Duodenal mucosa (tissue), 2 donors: ENCODE results near the gene C11orf91.
"Not testable (repeated sequence)": the region's sequence is repeated elsewhere in the genome, so short reads cannot be mapped to it uniquely, and the experiment has no call there.

Experiments
- H3K27ac ChIP-seq: one replicate; pipeline ENCODE4 v1.7.0; 2013; ENCODE audit warnings: low read depth, low read length
- H3K27me3 ChIP-seq, 2 donors: one replicate each; pipeline ENCODE4 v1.7.0; 2013; ENCODE audit warnings: low read length in 2 of 2, control low read depth in 1 of 2; ENCODE audit not compliant: insufficient read depth in 2 of 2, control insufficient read depth in 1 of 2
- H3K36me3 ChIP-seq, 2 donors: one replicate each; pipeline ENCODE4 v1.7.0; 2013; ENCODE audit warnings: low read length in 2 of 2, control low read depth in 1 of 2; ENCODE audit not compliant: insufficient read depth in 2 of 2, control insufficient read depth in 1 of 2
- H3K4me1 ChIP-seq, 2 donors: one replicate each; pipeline ENCODE4 v1.7.0; 2013; ENCODE audit warnings: low read length in 2 of 2, control low read depth in 1 of 2; ENCODE audit not compliant: insufficient read depth in 2 of 2, control insufficient read depth in 1 of 2
- H3K4me3 ChIP-seq, 2 donors: one replicate each; pipeline ENCODE4 v1.7.0; 2013; ENCODE audit warnings: low read length in 2 of 2, low read depth in 1 of 2
- H3K9ac ChIP-seq, 2 donors: one replicate each; pipeline ENCODE4 v1.7.0; 2013; ENCODE audit warnings: low read length in 2 of 2, low read depth in 1 of 2
- H3K9me3 ChIP-seq, 2 donors: one replicate each; pipeline ENCODE4 v1.7.0; 2013; ENCODE audit warnings: low read length in 2 of 2, control low read depth in 1 of 2; ENCODE audit not compliant: control insufficient read depth in 1 of 2

Gene C11orf91

DNA sequence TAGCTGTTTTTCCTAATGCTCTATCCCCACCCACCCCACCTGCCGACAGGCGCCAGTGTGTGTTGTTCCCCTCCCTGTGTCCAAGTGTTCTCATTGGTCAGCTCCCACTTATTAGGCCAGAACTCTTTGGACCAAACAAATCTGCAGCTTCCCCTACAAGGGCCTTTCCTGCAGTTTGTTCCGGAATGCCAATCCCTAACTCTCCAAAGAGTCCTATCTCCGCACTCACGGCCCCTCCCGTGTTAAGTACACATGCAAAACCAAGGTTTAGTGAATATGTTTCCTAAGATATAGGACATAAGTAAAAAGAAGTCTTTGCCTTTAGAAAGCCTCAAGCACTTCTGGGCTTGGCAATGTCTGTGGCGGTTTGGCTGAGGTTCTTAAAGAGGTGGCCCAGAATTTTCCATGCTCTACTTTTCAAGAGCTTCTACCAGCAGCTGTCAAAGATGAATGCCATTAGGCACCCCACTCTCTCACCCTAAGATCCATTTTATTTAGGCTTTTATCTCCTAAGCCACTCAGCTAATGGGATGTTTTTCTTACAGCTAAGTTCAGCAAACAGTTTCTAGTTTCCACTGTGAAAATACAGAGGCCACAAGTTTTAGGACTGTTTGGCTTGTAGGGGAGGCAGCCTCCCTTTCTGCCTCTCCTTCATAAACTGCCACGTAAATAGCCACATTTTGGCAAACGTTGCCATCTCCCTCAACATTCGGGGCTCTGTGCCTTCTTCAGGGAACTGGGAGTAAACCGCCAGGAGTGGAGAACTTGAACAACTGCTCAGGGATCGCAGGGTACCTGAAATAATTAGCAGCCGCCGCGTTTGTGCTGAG lies 34.0 kb upstream of the C11orf91 start:
- H3K9ac ChIP-seq: peak overlapping the region; percentile 64 to 80
- H3K4me1 ChIP-seq: peaks cover 21 to 28% of the 10 kb centered on the region in 2 donors
- H3K4me3 ChIP-seq: peak overlapping the region; percentile 71 to 81
- H3K27me3 ChIP-seq: no peaks in the 10 kb centered on the region
- H3K9me3 ChIP-seq: no peaks in the 10 kb centered on the region
- no peaks in the 10 kb centered on the region for H3K36me3 ChIP-seq
- H3K27ac ChIP-seq: peak overlapping the region; percentile 58

- Histone ChIP-seq H3K27ac (peak overlapping the region; percentile 48), H3K27me3 (no peaks in the 10 kb centered on the region), H3K9me3 (no peaks in the 10 kb centered on the region), H3K4me3 (peak overlapping the region; percentile 71 to 81), H3K4me1 (peaks cover 21 to 28% of the 10 kb centered on the region in 2 donors), H3K36me3 (no peaks in the 10 kb centered on the region), H3K9ac (peak overlapping the region in 1 of 2 donors; percentile 64)
Measured at GRCh38 chr11:33733980-33734379, 33.4 kb upstream of the C11orf91 start.

DNA sequence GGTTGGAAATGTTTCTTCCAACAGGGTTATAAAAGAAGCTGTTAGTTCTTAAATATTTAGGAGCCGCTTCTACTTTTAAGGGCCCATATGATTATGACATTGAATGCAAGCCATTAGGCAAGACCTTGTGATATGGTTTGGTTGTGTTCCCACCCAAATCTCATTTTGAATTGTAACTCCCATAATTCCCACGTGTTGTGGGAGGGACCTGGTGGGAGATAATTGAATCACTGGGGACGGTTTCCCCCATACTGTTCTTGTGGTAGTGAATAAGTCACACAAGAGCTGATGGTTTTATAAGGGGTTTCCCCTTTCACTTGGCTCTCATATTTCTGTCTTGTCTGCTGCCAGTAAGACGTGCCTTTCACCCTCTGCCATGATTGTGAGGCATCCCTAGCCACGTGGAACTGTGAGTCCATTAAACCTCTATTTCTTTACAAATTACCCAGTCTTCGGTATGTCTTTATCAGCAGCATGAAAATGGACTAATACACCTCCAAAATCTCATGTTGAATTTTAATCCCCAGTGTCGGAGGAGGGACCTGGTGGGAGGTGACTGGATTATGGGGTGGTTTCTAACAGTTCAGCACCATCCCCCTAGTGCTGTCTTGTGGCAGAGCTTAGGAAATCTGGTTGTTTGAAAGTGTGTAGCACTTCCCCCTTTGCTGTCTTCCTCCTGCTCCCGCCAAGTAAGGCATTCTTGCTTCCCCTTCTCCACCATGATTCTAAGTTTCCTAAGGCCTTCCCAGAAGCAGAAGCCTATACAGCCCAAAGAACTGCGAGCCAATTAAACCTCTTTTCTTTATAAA lies 31.3 kb upstream of the C11orf91 start:
- H3K4me1 ChIP-seq: peaks cover 21% of the 10 kb centered on the region in 2 donors
- H3K27ac ChIP-seq: no peak overlapping the region
- H3K9me3 ChIP-seq: no peaks in the 10 kb centered on the region
- H3K9ac ChIP-seq: no peak overlapping the region
- no peaks in the 10 kb centered on the region for H3K27me3 ChIP-seq
- no peaks in the 10 kb centered on the region for H3K36me3 ChIP-seq
- H3K4me3 ChIP-seq: no peak overlapping the region

- Histone ChIP-seq H3K4me3 (no peak overlapping the region), H3K27me3 (no peaks in the 10 kb centered on the region), H3K27ac (no peak overlapping the region), H3K9ac (no peak overlapping the region), H3K36me3 (no peaks in the 10 kb centered on the region), H3K4me1 (peaks cover 18 to 21% of the 10 kb centered on the region in 2 donors), H3K9me3 (no peaks in the 10 kb centered on the region)
Measured at GRCh38 chr11:33730716-33731115, 30.1 kb upstream of the C11orf91 start.

- H3K27me3 ChIP-seq, H3K4me3 ChIP-seq, H3K9ac ChIP-seq, H3K36me3 ChIP-seq, H3K27ac ChIP-seq, H3K9me3 ChIP-seq: not testable (repeated sequence)
- peaks cover 11 to 24% of the 10 kb centered on the region in 2 donors for H3K4me1 ChIP-seq
Measured at GRCh38 chr11:33729072-33729664, 28.5 kb upstream of the C11orf91 start.

- not testable (repeated sequence) for H3K27ac ChIP-seq, H3K9me3 ChIP-seq, H3K36me3 ChIP-seq, H3K4me3 ChIP-seq, H3K9ac ChIP-seq, H3K27me3 ChIP-seq
- peaks cover 23 to 30% of the 10 kb centered on the region in 2 donors for H3K4me1 ChIP-seq
Measured at GRCh38 chr11:33727539-33727938, 26.9 kb upstream of the C11orf91 start.

- no peak overlapping the region for H3K27ac ChIP-seq
Measured at GRCh38 chr11:33725496-33725895, 24.9 kb upstream of the C11orf91 start.

GRCh38 chr11:33724644-33725035 lies 24.0 kb upstream of the C11orf91 start:
- H3K27ac ChIP-seq: peak overlapping the region; percentile 60
- H3K9me3 ChIP-seq: no peaks in the 10 kb centered on the region
- no peak overlapping the region for H3K4me3 ChIP-seq
- peaks cover 10 to 21% of the 10 kb centered on the region in 2 donors for H3K36me3 ChIP-seq
- H3K9ac ChIP-seq: no peak overlapping the region
- H3K27me3 ChIP-seq: no peaks in the 10 kb centered on the region
- peaks cover 20 to 33% of the 10 kb centered on the region in 2 donors for H3K4me1 ChIP-seq

More at GRCh38 chr11:33725496-33725895, 24.9 kb upstream of the C11orf91 start:
- H3K9me3 ChIP-seq: no peaks in the 10 kb centered on the region
- peaks cover 10 to 13% of the 10 kb centered on the region in 2 donors for H3K36me3 ChIP-seq
- peaks cover 20 to 33% of the 10 kb centered on the region in 2 donors for H3K4me1 ChIP-seq
- no peak overlapping the region for H3K9ac ChIP-seq
- no peaks in the 10 kb centered on the region for H3K27me3 ChIP-seq
- H3K4me3 ChIP-seq: no peak overlapping the region

DNA sequence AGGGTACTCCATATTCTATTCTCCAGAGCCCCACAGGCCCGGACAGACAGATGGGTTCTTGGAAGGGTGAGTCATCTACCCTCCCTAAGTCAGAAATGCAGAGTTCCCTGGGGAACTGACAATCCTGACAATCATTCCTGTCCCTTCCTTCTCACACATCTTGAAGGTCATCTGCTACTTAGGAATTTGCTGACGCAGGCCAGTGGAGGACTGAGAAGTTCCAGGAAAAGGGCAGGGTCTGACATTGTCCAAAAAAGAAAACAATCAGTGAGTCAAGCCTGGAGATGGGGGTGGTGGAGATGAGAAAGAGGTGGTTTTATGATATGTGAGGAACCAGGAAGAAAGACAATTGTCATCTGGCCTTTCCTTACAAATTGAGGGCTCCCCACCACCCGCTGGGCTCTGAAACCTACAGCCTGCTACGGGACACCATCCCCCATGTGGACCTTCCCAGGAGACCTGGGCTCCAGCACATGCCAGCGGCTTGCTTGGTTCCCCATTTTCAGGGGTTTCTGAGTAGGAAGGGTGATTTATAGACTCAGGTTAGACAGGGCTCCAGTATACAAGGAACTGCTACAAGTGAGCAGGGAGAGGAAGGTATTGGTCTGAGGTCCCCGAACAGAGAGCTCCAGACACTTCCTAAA lies 22.7 kb upstream of the C11orf91 start:
- H3K9ac ChIP-seq: no peak overlapping the region
- no peak overlapping the region for H3K4me3 ChIP-seq
- peaks cover 10 to 28% of the 10 kb centered on the region in 2 donors for H3K36me3 ChIP-seq
- H3K9me3 ChIP-seq: no peaks in the 10 kb centered on the region
- H3K27ac ChIP-seq: peak overlapping the region; percentile 60
- no peaks in the 10 kb centered on the region for H3K27me3 ChIP-seq
- peaks cover 20 to 33% of the 10 kb centered on the region in 2 donors for H3K4me1 ChIP-seq
